Measurements from ENCODE around the gene MAML2.

Gene MAML2

DNA sequence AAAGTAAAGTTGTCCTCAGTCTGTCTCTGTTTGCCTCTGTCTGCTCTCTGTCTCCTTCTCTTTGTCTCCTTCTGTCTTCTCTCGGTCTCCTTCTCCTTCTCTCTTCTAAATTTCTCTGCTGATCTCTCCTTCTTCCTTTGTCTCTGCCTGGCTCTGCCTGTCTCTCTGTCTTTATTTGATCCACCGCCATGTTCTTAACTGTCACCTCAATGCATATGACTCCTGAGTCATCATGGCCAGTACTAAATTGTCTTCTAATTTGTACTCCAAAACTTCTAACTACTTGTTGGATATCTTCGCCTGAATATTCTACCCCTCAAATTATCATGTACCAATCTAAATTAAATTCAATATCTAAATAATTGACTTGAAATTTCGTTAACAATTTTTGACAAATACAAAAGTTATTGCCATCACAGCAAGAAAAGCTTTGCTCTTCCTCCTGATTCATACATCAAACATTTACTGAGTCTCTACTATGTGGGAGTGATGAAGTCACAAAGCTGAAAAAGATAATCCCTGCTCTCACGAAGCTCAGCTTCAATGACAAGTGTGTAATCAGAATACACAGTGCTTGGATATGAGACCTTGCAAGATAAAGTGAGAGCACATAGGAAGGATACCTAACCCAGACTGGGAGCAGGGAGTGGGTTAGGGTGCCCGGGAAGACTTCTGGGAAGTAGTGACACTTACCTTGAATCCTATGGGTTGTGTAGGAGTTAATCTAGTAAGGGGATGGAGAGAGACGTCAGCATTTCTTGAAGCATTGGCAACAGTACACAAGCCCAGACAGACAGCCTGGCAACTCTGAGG lies 193.0 kb downstream of the MAML2 start:
- no peak for FAIRE-seq

DNA sequence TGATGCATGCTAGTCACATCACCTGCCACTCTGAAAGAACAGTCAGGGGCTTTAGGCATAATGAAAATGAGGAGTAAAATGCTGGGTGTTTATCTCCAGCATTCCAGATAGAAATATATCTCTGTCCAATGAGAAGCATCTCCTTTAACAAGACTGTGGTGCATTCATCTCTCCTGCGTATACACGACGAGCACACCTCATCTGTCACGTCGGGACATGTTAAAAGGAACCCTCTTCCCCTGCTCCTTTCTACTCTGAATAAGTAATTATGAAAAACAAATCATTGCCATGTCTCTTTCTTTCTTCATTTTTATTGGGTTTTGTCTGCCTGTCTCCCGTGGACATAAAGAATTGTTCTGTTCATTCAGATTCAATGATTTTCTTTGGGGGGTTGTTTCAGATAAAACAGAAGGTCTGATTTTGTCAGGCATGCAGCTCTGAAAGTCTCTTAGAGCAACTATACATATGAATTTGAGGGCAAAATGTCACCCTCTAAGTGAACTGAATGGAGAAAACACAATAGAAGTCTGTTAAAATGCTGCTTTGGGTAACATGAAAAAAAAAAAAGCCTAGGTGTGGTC lies 195.0 kb downstream of the MAML2 start:
- FAIRE-seq = no peak

DNA sequence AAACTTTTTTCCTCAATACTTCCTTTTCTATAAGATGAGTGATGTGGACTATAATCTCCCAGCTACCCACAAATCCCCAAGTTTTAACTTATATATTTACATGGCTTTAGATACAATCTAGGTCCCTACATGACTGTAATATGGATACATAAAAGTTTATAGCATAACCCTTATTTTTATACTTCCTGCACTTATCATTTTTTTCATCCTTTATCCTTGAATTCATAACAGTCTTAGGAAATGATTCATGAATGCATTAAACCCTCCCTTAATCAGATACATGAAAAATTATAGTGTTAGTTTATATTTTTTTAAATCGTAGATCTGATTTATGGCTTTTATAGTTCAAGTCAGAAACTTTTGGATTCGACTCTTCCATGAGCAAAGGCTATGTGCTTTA lies 195.8 kb downstream of the MAML2 start:
- no peak for FAIRE-seq

DNA sequence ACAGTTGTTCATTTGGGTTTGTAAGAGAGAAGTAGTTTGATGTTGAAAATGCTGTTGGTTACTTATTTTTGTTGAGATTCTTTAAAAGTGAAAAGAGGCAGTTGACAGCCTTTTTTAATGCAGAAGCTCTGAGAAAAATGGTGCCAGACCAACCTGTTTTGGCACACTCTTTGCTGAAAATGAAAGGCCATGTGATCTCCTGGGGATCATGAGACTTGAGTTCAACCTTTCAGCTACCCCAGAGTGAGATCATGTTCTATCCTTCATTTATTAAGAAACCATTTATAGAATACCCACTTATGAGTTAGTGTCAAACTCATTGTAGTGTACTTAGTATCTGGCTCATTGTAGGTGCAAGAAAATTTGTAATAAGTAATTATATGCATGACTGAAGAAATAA lies 196.2 kb downstream of the MAML2 start:
- no peak for FAIRE-seq

DNA sequence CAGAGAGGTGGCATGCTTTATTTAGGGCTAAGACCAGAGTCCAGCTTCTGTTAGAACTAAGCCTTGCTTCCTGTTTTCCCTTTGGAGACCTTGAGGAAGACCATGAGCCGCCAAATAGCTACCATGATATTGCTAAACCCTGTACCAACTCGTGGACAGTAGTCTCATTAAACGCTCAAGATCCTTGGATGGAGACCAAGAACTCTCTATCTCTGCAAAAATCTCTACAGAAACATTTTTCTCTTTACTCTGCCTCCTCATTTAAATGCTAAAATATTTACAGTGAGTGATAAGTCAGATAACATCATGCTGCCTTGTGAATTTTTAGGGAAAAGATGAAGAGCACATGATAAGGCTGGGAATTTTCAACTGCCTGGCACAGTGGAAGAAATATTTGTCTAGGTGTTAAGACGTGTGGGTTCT lies 197.8 kb downstream of the MAML2 start:
- FAIRE-seq = no peak

DNA sequence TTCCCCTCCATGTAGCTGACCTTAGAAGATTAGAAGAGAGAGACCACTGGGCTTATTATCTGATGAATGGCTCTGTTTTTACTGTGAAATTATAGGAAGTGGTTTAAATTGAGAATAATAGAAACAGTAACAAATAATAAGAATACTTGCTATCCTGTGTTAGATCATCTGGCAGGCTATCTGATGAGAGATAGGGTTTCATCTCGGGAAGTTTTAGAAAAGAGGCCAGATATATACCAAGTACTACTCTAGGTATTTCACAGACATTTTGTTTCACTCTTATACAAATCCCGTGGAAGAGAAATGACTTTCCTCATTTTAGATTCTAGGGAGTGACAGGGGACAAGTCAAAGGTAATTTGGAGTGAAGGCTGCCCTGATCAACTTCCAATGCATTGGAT lies 198.4 kb downstream of the MAML2 start:
- no peak for FAIRE-seq

DNA sequence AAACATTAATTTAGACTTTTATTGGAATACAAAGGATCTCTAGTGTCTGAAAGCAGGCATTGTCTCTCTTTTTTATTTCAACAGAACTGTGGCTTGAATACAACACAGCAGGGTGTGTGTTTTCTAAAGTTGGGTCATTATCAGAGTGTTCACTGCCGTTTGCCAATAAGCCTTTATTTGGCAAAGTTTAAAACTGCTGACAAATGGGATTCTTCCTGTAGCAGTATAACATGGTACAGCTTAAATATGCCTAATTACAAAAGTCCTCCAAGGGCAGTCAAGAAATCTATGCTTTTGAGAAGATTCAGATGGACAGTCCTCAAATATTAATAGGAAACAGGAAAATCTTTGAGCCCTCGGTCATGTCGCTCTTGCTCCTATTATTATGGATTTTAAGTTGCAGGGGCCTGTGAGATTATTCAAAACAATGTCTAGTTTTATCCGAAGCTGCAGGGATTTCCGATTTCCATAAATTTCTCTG lies 199.9 kb downstream of the MAML2 start:
- no peak for FAIRE-seq

DNA sequence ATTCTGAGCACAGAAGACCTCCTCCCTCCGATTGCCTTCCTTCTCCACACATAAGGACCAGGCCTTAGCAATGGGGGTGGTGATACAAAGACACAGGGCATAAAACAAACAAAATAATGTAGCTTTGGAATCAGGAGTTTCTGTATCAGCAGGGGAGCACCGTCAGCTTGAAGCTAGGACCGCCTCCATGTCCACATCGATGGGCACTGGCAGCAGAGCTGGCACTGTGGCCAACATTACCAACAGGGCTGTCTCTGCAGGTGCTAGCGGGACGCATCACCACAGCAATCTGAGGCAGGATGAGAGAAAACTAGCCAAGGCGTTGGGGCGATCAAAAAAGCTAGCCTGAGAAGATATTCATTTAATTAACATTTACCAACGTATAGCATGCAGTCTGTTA lies 201.4 kb downstream of the MAML2 start:
- FAIRE-seq = no peak

DNA sequence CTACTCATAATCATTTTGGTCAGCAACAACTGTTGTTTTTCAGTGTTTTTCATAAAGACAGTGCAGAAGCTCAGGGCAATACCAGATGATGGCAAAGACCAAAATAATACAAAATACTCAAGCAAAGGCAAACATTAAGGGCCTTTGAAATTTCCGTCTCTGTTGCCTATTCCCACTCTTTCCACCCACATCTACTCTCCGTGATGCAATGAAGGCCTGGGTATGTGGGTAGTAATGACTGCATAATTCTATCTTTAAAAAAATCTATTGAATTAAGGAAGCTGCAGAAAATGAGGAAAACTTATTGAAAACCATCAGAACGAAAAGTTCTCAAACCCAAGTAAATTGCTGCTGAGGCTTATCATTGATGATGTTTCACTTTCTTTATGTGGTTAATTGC lies 203.3 kb downstream of the MAML2 start:
- no peak for FAIRE-seq

DNA sequence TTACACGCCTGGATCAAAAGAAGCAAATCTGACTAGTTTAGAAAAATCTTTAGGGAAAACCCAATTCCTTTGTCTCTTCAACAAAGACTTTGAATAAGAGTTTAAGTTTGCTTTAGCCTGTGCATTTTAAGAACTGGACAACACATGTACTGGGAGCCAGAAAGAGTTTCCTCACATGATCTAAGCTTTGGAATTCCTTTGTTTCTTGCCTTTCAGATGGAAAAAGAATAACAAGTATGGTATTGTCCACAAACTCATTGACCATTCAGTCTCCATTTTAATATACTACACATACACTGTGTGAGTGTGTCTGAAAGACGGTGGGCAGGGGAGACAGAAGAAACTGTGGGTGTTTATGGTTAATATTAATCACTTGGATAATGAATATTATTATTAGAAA lies 205.6 kb downstream of the MAML2 start:
- no peak for FAIRE-seq

DNA sequence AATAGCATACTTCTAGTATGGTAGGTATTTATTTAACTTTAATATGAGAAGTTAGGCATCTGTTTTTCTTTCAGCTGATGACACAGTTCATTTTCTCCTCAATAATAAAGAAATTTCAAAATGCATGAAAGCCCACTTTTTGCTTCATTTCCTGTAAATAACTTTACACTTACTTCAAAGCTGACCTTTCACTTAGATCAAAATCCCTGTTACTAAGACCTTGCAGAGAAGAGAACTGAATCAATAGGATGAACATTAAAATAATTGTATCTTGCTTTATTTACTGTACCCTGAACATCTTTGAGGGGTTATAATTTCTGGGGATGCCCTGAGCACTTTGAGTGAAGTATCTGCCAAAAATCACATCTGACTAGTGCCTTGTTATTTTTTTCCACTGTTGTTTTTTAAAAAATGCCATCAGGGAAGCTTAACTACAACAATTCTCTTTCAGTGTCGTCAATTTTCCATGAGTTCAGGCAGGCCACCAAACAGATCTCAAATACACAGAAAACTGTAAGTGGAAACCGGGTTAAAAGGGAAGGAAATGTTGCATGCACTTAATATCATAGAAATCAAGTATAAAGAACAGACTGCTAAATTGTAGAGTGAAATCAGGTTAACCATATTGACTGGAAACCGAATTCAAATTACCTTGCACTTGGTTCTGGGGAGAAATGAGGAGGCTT lies 206.2 kb downstream of the MAML2 start:
- FAIRE-seq = no peak

DNA sequence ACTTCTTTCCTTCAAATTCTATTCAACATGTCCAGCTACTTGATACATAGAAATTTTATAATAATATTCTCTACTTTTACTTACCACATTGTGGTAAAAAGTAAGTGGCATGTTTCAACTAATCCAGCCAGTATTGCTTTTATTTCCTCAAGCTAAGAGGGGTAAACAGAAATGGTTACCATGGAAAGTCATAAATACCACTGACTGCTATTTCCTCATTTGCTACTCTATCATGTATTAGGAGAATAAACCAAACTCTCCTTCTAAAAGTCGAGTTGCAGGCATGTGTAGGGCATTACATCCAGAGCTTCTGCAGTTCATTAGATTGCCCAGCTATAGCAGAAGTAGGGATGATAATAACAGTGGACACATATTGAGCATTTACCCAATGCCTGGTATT lies 208.4 kb downstream of the MAML2 start:
- FAIRE-seq = no peak

DNA sequence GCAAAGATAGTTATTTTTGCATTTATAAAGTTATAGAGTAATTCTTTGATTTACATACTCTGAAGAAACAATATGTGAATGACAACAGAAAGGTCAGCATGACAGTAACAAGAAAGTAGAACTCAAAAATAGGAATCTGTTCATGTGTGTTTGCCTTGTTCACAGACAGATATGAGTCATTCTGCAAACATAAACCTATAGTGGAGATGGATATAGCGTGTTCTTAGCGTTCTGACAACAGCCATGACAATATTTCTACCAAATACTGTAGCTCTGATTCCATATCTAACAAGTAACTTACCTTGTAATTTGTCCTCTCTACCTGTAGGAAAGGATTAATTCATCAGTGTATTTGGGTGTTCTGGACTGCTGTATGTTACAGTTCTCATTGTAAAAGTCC lies 210.6 kb downstream of the MAML2 start:
- FAIRE-seq = no peak

DNA sequence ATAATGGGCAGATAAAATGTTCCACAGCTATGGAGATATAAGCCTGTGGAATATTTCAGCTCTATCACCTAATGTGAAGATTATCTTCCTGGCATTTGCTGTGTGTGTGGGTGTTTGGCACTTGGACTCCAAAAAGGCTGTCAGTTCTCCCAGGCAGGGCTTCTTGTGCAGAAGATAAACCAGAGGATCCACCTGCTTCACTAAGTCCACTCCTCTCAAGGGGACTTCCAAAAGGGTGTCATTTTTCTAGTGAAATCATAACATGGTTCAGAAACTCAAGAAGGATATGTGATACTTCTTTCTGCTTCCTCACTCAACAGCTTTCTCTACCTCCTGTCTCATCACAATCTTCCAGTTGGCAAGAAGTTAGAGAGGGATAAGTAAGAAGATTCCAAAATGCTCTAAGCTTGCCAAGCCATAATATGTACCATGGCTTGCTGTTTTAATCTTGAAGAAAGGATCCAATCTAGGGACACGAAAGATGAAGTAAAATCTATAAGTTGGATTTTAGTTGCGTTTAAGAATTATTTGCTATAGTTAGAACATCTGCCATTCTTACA lies 212.9 kb downstream of the MAML2 start:
- no peak for FAIRE-seq

DNA sequence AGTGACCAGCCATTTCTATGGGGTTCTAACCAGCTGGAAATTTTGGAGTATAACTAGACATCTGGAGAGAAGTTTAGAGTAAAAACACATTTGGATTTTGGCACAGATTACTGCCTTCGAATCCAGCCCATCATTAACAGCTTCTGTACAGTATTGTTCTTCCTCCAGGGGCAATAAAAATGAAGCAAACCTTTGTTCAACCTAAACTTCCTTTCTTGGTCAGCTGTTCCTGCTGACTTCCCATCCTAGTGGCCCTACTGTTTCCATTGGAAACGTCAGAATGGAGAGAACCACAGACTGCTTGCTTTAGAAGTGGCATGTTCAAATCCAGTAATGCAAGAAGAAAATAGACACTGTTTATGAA lies 215.4 kb downstream of the MAML2 start:
- FAIRE-seq = no peak

DNA sequence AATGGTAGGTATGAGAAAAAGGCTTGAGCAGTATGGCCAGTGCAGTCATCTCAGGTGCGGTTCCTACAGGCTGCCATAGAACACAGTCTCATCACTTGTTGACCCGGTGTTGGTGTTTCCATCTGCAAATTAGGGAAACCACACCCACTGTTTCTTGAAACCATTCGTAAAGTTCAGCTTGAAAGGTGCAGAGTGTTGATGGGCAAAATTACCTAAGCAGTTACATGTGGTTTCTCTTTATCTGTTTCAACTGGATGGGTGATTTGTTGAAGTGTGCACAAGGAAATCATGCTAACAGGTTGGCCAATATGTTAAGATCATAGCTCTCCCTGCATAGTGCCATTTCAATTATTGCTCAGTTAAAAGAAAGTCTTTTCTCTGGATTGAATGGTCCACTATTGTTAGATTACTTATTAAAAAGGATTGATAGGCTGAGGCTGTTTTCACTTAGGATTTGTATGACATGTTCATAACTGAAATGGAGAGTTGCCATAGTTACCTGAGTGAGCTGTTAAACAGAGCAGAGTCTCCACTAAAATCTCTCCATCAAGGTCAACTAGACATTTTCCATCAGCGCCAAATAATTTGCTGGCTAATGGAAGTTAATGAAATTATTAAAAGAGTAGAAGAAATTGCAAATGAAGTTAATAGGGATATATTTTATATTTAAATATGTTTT lies 215.9 kb downstream of the MAML2 start:
- FAIRE-seq = no peak

DNA sequence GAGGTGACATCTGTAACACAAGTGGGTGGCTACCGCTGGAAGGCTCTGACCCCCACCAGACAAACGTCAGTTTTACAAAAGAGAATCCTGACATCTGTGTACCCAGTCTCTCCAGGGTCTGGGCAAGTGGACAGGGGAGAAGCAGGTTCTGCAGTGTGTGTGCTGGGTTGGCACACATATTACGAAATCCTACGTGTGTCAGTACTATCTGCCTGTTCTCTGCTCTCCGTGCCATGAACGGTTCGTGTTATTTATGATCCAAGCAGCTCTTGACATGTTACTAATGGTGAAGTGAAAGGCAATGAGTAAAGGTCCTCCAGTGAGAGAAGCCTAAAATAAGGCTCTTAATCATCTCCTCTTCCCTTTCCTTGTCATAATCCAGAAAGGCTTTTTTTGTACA lies 217.6 kb downstream of the MAML2 start:
- no peak for FAIRE-seq

DNA sequence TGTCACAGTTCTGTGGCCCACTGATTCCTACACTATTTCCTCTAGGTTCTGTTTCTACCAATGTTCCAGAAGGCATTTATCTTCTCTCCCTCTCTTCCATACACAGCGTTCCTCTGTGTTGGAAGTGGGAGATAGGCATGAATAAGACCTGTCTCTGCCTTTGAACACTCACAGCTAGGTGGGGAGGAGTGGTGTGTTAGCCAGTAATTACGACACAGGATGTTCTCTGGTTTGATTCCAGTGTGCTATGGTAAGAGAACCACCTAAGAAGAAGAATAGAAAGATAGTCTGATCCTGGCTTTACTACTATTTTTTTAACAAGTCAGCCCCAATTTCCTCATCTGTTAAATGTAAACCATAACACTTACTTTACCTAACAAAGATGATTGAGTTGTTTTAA lies 218.8 kb downstream of the MAML2 start:
- FAIRE-seq = no peak

DNA sequence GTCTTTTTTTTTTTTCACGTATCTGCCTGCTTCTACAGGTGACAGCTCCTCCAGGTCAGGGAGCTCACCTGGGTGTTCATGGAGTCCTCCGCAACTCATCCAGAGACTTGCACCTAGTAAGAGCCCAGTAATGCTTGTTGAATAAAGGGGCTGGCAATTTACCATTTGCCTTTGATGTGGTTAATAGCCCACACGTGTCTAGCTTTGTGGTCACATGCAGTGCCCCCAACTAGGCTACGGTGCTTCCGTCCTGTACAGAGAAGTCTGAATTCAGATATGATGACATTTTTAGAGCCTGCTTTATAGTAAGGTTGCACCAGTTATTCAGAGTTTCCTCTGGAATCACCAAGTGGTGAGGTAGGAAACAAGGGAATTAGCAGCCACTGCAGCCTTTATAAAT lies 219.7 kb downstream of the MAML2 start:
- FAIRE-seq = no peak

DNA sequence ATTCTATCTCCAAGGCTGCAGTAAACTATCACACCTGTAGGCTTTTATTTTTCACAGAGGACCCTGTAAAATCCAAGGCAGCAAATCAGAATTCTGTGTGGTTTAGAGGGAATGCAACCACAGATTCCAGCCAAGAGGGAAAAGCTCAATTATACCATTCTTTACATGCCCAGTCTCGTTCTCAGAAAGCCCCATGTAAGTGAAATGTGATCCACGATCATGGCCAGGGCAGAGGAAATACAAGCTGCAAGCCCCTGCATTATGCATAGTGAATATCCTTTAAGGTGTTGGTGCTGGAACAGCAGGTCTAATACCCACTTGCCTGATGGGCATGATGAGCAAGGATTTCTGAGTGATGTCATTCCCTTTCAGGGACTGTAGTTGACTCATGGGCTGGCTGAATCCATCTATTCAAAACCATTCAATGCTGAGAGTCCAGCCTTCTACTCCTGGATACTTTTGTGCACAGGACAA lies 220.4 kb downstream of the MAML2 start:
- FAIRE-seq = no peak

DNA sequence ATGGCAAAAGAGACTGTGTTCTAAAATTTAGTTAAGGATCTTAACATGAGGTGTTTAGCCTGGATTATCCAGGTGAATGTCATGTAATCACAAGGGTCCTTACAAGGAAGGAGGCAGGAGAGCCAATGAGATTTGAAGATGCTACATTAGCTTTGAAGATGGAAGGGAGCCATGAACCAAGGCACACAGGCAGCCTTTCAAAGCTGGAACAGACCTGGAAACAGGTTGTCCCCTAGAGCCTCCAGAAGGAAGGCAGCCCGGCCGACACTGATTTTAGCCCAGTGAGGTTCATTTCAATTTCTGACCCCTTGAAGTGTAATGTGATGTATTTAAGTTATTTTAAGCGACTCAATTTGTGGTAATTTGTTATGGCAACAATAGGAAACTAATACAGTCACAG lies 223.8 kb downstream of the MAML2 start:
- no peak for FAIRE-seq

DNA sequence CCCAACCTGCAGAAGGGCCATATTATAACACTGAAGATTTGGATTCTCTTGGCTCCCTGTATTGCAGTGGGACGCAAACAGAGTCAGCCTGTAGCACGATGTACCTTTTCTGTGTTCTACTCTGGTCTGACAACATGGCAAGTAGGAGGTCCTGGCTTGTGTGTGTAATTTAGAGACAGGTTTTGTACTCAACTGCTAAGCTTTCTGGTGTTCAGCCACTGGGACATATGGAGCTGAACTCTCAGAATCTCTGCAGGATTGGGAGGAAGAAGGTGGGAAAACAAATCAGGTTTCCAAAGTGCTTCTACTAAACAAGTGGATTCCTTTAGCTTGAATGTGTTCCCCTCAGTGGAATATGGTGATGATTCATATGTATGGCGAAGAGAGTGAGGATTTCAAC lies 226.6 kb downstream of the MAML2 start:
- no peak for FAIRE-seq

Measured in TTC549 (cell line).